Measurements from ENCODE around the gene ADGRL2.

DNA sequence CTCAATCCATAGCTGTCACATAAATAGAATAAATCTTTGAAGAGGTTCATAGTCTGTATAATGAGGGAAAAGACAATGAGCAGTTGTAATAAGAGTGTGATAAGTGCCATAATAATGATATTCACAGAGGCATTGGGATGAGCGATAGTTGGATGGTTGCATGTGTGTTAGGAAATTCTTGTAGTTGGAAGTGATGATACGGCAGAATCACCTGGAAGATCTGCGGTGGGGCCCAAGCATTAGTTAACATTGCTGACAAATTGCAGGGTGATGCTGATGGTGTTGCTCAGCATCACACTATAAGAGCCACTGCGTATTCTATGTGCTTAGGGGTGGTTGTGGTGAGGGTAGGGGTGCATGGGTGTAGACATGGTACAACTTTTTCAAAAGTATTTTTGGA is 41.1 kb downstream of the ADGRL2 start:
- no peak for TF ChIP-seq CTCF (conservative IDR thresholded peaks at IDR 0.05; ENCODE audit: low read depth, low read length)
- TF ChIP-seq MXI1 (IDR thresholded peaks at IDR 0.05; ENCODE audit: borderline replicate concordance, low read depth, low read length), result no peak
- no peak for TF ChIP-seq USF2 (IDR thresholded peaks at IDR 0.05; ENCODE audit: low read depth, low read length)
- no peak for TF ChIP-seq MAZ (IDR thresholded peaks at IDR 0.05; ENCODE audit: borderline replicate concordance, low read depth, low read length)
- TF ChIP-seq POLR2A (IDR thresholded peaks at IDR 0.05; ENCODE audit: low read depth, low read length), result no peak
- TF ChIP-seq RAD21 (IDR thresholded peaks at IDR 0.05; ENCODE audit: low read length), result no peak
- TF ChIP-seq ELK1 (IDR thresholded peaks at IDR 0.05; ENCODE audit: borderline replicate concordance, low read depth, low read length), result no peak
- no peak for TF ChIP-seq SMC3 (IDR thresholded peaks at IDR 0.05; ENCODE audit: low read depth, low read length)
- no peak for TF ChIP-seq RFX5 (IDR thresholded peaks at IDR 0.05; ENCODE audit: low read depth, low read length)
- TF ChIP-seq CEBPB (IDR thresholded peaks at IDR 0.05; ENCODE audit: low read depth, low read length), result no peak

Measured in IMR-90 (cell line).